Measurements from ENCODE around the gene CCNG2.

DNA sequence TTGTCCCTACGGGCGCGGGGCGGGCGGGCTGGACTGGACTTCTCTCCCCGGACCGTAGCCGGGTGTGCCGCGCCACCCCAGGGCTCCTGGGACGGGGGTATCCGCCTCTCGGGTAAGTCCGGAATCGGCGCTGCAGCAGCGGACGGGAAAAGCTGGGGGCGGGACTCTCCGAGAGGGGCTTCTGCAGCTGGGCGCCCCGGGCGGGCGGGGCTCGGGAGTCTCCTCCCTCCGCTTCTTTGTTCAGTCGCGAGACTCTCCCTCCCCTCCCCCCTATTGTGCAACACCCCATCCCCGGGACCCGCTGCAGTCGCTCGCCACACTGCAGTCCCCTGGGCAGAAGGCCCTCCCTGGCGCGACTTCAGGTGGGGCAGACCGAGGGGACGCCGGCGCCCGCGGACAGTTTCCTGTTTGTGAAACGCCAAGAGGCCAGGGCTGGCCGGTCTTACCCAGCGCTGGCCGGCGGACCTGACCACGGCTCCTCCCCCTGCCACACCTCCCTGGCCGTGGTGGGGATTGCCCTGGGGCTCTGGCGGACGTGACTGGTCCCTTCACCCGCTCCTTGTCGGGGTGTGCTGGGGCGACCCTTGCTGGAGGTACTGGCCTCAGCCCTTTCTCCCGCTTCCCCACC lies 966 bp downstream of the CCNG2 start:
- peak in 2 of 6 experiments; percentile 15 to 20 for TF ChIP-seq CTCF (IDR thresholded peaks at IDR 0.05)
- TF ChIP-seq POLR2A (IDR thresholded peaks at IDR 0.05): peak in 1 of 4 donors; percentile 42

Data from esophagus squamous epithelium (tissue), 4 donors.